GM12878 (cell line): ENCODE data around the gene FRMD5.

Experiments
- BRCA1 ChIP-seq: IDR thresholded peaks from 2 replicates; pipeline ENCODE4 v1.6.1; 2011; ENCODE audit warnings: low read depth, low read length, improper control_type of control experiment
- ETV6 ChIP-seq, 2 experiments: fragments of 450-650 bp in 1 of 2; IDR thresholded peaks in 1 of 2; conservative IDR thresholded peaks in 1 of 2; 2 replicates each; pipeline ENCODE4 v1.6.1; 2014; ENCODE audit warnings: antibody characterized with exemption in 1 of 2, borderline replicate concordance in 1 of 2, low read depth in 1 of 2, mild to moderate bottlenecking in 1 of 2, moderate library complexity in 1 of 2
- JUNB ChIP-seq: IDR thresholded peaks from 2 replicates; pipeline ENCODE4 v1.6.1; 2016; ENCODE audit warnings: antibody characterized with exemption, mild to moderate bottlenecking
- JUND ChIP-seq: IDR thresholded peaks from 2 replicates; pipeline ENCODE4 v1.6.1; 2012; ENCODE audit warnings: low read depth, mild to moderate bottlenecking, low read length, improper control_type of control experiment, moderate library complexity
- MEF2A ChIP-seq: IDR thresholded peaks from 2 replicates; pipeline ENCODE4 v1.6.1; 2011; ENCODE audit warnings: low read depth, mild to moderate bottlenecking, low read length, moderate library complexity; ENCODE audit not compliant: insufficient read depth
- POLR2AphosphoS5 ChIP-seq: IDR thresholded peaks from 2 replicates; pipeline ENCODE4 v1.6.1; 2011; ENCODE audit warnings: mild to moderate bottlenecking, low read length, inconsistent platforms
- SUZ12 ChIP-seq: fragments of 200-600 bp; sonication (generic); IDR thresholded peaks from one replicate; pipeline ENCODE4 v1.6.1; 2018; ENCODE audit warnings: antibody characterized with exemption, mild to moderate bottlenecking; ENCODE audit not compliant: unreplicated experiment
- ZNF207 ChIP-seq: fragments of 450-650 bp; IDR thresholded peaks from 2 replicates; pipeline ENCODE4 v1.6.1; 2014; ENCODE audit warnings: antibody characterized with exemption, mild to moderate bottlenecking, borderline replicate concordance
- ZSCAN29 ChIP-seq: fragments of 450-650 bp; IDR thresholded peaks from 2 replicates; pipeline ENCODE4 v1.6.1; 2017; ENCODE audit warnings: mild to moderate bottlenecking, moderate library complexity
- TF ChIP-seq, protein P1 (sequence below), 3 experiments: IDR thresholded peaks in 2 of 3; conservative IDR thresholded peaks in 1 of 3; 2 replicates each; pipeline ENCODE4 v1.5.1; 2011; ENCODE audit warnings: low read depth in 3 of 3, low read length in 3 of 3, mild to moderate bottlenecking in 3 of 3, control low read depth in 2 of 3, moderate library complexity in 2 of 3, inconsistent platforms in 1 of 3, mixed read lengths in 1 of 3; ENCODE audit not compliant: control insufficient read depth in 2 of 3, insufficient read depth in 1 of 3; ENCODE audit errors: extremely low read depth in 1 of 3
- TF ChIP-seq, protein P2 (sequence below): IDR thresholded peaks from 2 replicates; pipeline ENCODE4 v1.6.1; 2011; ENCODE audit warnings: borderline replicate concordance, low read depth, mild to moderate bottlenecking, moderate library complexity, mixed read lengths, low read length; ENCODE audit not compliant: insufficient read depth; ENCODE audit errors: extremely low read length

- TF ChIP-seq SUZ12 (no peak), MEF2A (no peak), ZNF207 (no peak), POLR2AphosphoS5 (no peak), ETV6 (conservative IDR thresholded peaks at IDR 0.05 in 1 of 2, IDR thresholded peaks at IDR 0.05 in 1 of 2; ENCODE audit: borderline replicate concordance in 1 of 2, low read depth in 1 of 2) (no peak), ZSCAN29 (no peak), BRCA1 (no peak), JUNB (no peak), JUND (no peak)
- TF ChIP-seq, protein P1, sequence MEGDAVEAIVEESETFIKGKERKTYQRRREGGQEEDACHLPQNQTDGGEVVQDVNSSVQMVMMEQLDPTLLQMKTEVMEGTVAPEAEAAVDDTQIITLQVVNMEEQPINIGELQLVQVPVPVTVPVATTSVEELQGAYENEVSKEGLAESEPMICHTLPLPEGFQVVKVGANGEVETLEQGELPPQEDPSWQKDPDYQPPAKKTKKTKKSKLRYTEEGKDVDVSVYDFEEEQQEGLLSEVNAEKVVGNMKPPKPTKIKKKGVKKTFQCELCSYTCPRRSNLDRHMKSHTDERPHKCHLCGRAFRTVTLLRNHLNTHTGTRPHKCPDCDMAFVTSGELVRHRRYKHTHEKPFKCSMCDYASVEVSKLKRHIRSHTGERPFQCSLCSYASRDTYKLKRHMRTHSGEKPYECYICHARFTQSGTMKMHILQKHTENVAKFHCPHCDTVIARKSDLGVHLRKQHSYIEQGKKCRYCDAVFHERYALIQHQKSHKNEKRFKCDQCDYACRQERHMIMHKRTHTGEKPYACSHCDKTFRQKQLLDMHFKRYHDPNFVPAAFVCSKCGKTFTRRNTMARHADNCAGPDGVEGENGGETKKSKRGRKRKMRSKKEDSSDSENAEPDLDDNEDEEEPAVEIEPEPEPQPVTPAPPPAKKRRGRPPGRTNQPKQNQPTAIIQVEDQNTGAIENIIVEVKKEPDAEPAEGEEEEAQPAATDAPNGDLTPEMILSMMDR (IDR thresholded peaks at IDR 0.05 in 2 of 3, conservative IDR thresholded peaks at IDR 0.05 in 1 of 3; ENCODE audit: control insufficient read depth in 2 of 3, extremely low read depth in 1 of 3, insufficient read depth in 1 of 3, low read depth in 3 of 3, low read length in 3 of 3) = no peak
- TF ChIP-seq, protein P2, sequence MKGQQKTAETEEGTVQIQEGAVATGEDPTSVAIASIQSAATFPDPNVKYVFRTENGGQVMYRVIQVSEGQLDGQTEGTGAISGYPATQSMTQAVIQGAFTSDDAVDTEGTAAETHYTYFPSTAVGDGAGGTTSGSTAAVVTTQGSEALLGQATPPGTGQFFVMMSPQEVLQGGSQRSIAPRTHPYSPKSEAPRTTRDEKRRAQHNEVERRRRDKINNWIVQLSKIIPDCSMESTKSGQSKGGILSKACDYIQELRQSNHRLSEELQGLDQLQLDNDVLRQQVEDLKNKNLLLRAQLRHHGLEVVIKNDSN = no peak
Observed at GRCh38 chr15:43900996-43901395, 294.1 kb downstream of the FRMD5 start.
